HEK293 (cell line): Measurements from ENCODE around the gene TRIM2.

Experiments
- ZNF138 ChIP-seq: fragments of 450-650 bp; formaldehyde crosslinking; IDR thresholded peaks from 2 replicates; pipeline ENCODE4 v1.5.1; 2016; ENCODE audit warnings: missing biosample characterization, missing genetic modification characterization, borderline replicate concordance
- ZSCAN16 ChIP-seq: fragments of 450-650 bp; formaldehyde crosslinking; IDR thresholded peaks from 2 replicates; pipeline ENCODE4 v1.5.1; 2016; ENCODE audit warnings: missing biosample characterization, missing genetic modification characterization
- TF ChIP-seq, protein P1 (sequence below): sonication (generic); formaldehyde crosslinking; IDR thresholded peaks from 2 replicates; pipeline ENCODE4 v1.8.1; 2022; ENCODE audit warnings: mild to moderate bottlenecking, moderate library complexity, missing genetic modification reagents
- TF ChIP-seq, protein P2 (sequence below): fragments of 450-650 bp; formaldehyde crosslinking; IDR thresholded peaks from 2 replicates; pipeline ENCODE4 v1.5.1; 2016; ENCODE audit warnings: missing biosample characterization, missing genetic modification characterization

DNA sequence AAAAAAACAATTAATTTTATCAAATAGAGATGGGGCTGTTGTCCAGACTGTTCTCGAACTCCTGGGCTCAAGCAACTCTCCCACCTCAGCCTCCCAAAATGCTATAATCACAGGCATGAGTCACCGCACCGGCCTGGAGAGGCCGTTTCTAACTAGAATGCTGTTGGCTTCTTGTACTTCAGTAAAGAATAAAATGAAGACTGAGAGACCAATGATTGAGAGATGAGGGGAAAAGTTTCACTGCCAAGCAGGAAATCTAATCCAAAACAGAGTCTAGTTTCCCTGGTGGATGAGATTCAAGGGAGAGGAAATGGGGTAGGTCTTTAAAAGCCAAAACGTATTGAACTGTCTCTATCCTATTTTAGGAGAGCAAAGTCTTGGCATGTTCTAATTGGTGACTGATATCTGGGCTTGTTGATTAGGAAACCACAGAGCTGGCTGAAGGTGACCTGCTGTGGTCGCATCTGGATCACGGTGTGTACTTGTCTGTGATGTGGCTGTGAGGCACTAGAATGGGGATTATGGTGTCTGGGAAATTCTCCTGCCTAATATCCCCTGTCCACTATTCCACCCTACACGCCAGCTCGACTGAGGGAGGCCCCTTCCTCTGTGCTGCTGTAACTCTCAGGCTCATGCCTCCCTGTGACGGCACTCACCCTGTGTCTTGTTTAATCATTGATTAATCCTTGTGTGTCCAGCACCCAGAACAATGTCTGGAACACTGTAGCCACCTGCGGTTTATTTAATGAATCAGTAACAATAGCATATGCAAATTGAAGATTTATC lies 15.0 kb upstream of the TRIM2 start:
- TF ChIP-seq ZSCAN16 (tag by site-specific recombination), result no peak
- no peak for TF ChIP-seq ZNF138 (tag by site-specific recombination)
- TF ChIP-seq, protein P1, sequence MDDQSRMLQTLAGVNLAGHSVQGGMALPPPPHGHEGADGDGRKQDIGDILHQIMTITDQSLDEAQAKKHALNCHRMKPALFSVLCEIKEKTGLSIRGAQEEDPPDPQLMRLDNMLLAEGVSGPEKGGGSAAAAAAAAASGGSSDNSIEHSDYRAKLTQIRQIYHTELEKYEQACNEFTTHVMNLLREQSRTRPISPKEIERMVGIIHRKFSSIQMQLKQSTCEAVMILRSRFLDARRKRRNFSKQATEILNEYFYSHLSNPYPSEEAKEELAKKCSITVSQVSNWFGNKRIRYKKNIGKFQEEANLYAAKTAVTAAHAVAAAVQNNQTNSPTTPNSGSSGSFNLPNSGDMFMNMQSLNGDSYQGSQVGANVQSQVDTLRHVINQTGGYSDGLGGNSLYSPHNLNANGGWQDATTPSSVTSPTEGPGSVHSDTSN (CRISPR knock-in tag), result no peak
- TF ChIP-seq, protein P2, sequence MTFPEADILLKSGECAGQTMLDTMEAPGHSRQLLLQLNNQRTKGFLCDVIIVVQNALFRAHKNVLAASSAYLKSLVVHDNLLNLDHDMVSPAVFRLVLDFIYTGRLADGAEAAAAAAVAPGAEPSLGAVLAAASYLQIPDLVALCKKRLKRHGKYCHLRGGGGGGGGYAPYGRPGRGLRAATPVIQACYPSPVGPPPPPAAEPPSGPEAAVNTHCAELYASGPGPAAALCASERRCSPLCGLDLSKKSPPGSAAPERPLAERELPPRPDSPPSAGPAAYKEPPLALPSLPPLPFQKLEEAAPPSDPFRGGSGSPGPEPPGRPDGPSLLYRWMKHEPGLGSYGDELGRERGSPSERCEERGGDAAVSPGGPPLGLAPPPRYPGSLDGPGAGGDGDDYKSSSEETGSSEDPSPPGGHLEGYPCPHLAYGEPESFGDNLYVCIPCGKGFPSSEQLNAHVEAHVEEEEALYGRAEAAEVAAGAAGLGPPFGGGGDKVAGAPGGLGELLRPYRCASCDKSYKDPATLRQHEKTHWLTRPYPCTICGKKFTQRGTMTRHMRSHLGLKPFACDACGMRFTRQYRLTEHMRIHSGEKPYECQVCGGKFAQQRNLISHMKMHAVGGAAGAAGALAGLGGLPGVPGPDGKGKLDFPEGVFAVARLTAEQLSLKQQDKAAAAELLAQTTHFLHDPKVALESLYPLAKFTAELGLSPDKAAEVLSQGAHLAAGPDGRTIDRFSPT, result no peak
